SKM-1 treated with dmso at 0.1 percent for 144 hours (cell line): ENCODE data around the gene PAMR1.

ENCODE experiments used
- DNase-seq: peaks from one replicate; lab custom pipeline; 2025; ENCODE audit not compliant: unreplicated experiment; lab: John Stamatoyannopoulos, UW

The PAMR1 gene

GRCh38 chr11:35407041-35407440, 118.4 kb downstream of the PAMR1 start:
- DNase-seq = no peak

DNA sequence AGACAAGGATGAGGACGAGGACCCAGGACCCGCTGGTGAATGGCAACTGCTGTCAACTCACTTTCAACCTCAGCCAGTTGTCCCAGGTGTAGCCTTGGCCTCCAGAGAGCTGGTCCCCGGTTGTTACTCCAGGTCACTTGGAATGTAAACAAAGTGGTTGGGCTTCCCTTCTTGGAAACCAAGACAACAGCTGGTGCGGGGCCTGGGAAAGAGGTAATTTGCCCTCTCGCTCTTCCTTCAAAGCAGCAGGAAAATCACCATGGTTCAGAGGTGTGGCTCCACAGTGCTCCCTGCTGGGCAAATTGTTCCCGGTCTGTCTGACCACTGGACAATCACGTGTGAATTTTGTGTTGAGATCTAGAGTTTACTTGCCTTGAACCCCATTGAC, 121.0 kb downstream of the PAMR1 start:
- DNase-seq = peak; percentile 6

- DNase-seq = no peak
Measured at GRCh38 chr11:35403765-35404387, 121.5 kb downstream of the PAMR1 start.

DNA sequence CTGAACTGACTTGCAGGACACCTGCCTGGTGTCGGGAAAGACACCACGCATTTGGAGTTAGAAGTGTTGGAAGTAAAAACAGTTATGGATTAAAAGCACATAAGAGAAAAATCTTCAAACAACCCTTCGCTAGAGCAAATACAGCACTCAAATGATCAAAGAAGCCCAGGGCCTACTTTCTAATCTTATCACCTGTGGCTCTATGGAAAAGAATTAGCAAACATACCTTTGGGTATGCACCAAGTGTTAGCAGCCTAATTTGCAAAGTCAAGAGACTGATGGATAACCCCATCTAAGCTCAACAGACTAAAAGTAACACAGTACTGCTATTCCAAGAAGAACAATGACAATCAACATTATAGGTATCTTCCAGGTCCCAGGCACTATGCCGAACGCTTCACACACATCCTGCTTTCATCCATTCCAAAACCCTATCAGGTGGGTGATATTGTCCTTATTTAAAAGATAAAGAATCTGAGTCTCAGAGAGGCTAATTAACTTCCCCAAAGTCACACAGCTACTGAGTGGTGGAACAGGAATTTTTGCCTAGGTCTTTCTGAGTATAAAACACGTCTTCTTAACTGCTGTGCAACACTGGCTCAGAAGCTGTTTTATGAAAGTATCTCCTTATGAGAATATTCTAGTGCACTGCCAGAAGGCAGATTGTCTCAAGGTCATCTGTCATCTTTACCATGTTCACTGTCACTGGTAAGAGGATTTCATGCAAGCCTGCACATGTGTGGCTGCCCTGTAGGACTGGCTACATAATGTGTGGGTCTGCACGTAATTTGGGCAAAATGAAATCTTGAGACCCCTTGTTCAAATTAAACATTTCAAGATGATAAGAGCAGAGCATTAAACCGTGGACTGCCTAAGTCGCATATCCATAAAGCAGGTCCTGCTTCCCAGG, 122.4 kb downstream of the PAMR1 start:
- no peak for DNase-seq

DNA sequence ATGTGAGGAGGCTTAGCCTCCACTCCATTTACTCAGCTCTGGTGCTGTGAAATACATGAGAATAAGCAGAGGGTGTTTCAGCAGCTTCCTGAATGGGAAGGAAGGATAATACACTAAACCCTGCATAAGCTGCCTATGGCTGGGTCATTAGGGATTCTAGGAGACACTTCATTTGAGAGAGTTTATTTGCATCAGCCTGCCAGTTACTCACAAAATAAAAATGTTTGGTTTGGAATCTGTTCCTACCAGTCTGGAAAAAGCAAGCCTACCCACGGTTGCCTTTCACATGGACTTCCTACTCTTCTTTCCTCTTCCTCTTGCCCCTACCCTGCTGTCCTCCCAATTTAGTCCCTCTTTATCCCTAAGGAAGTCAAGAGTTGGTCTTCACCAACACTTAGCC, 126.5 kb downstream of the PAMR1 start:
- DNase-seq = no peak

GRCh38 chr11:35394941-35395340, 130.5 kb downstream of the PAMR1 start:
- no peak for DNase-seq

GRCh38 chr11:35393098-35393497, 132.3 kb downstream of the PAMR1 start:
- DNase-seq = no peak

- DNase-seq = peak; percentile 78
Measured at GRCh38 chr11:35391922-35392688, 133.3 kb downstream of the PAMR1 start.

GRCh38 chr11:35390737-35391682, 134.4 kb downstream of the PAMR1 start:
- DNase-seq = no peak

DNA sequence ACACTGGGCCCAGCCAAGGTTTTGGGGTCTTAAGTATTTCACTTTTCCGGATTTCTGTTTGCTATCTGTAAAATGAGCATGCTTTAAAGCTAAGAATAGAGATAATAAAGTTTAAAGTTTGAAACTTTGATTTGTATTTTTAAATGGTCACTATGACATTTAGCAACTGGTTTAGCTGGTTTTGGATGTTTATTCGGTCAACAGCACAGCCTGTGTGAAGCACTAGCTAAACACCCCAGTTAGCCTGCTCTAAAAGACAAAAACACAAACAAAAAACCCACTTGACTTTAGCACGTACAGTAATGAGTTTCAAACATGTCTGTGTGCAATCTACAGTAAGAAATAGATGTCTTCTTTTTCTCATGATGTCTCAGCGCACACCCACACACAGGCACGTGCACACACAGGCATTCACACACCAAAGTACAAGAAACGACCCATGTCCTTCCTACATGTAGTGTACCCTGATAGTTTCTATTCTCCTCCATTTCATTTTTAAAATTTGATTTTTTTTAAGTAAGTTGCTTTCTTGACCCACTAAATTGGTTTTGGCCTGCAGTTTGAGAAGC, 135.4 kb downstream of the PAMR1 start:
- no peak for DNase-seq

DNA sequence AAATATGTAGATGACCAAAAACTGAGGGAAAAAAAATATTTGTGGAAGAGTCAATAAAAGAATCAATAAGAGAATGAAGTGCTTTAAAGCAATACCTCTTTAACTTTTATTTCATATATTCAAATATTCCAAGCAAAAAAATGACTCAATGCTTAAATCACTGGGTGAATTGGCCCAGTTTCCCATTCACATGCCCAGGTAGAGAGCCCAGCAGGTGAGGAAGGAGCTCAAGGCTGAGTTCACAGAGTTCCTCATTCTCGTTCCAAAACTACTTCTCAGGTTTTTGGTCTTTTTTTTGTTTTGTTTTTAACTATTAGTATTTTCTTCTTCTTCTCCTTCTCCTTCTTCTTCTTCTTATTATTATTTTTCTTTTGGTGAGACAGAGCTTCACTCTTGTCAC, 136.3 kb downstream of the PAMR1 start:
- no peak for DNase-seq

GRCh38 chr11:35388061-35388460, 137.4 kb downstream of the PAMR1 start:
- DNase-seq = no peak

- no peak for DNase-seq
Measured at GRCh38 chr11:35387111-35387982, 138.1 kb downstream of the PAMR1 start.

- DNase-seq = no peak
Measured at GRCh38 chr11:35383953-35384352, 141.5 kb downstream of the PAMR1 start.
